Colon (tissue), 2 donors: ENCODE measurements around the gene OR13H1.
"Not testable (repeated sequence)": the region's sequence is repeated elsewhere in the genome, so short reads cannot be mapped to it uniquely, and the experiment has no call there.

Experiments used
- FAIRE-seq: peaks from 2 replicates; lab custom pipeline; 2012; peaks lifted over from hg19 to GRCh38; lab: Jason Lieb, UNC
- donor health status: control.
- donor health status: control.

The OR13H1 gene

GRCh38 chrX:131543774-131544173 is at the start of gene OR13H1:
Gene OR13H1, plus strand, starts transcription at chrX:131544074. Its CDS starts 0 bp downstream, at chrX:131544074.
- no peak for FAIRE-seq

- FAIRE-seq: peak; percentile 33
These were observed 42.3 kb upstream of the OR13H1 start for GRCh38 chrX:131501556-131501955.

- FAIRE-seq: no peak
These were observed 30.5 kb upstream of the OR13H1 start for GRCh38 chrX:131513159-131513914.

GRCh38 chrX:131521824-131522223 is 22.1 kb upstream of the OR13H1 start:
- no peak for FAIRE-seq

GRCh38 chrX:131544218-131544617 is 344 bp downstream of the OR13H1 start:
- FAIRE-seq: no peak

GRCh38 chrX:131549011-131549410 is 5.1 kb downstream of the OR13H1 start:
- FAIRE-seq: no peak

GRCh38 chrX:131552453-131552852 is 8.6 kb downstream of the OR13H1 start:
- not testable (repeated sequence) for FAIRE-seq

- no peak for FAIRE-seq
These were observed 14.7 kb downstream of the OR13H1 start for GRCh38 chrX:131558562-131558961.

- FAIRE-seq: peak; percentile 80
These were observed 20.8 kb downstream of the OR13H1 start for GRCh38 chrX:131564553-131565229.

- FAIRE-seq: no peak
These were observed 22.0 kb downstream of the OR13H1 start for GRCh38 chrX:131565909-131566308.

- peak; percentile 78 for FAIRE-seq
These were observed 27.5 kb downstream of the OR13H1 start for GRCh38 chrX:131571348-131571747.

GRCh38 chrX:131572372-131573014 is 28.6 kb downstream of the OR13H1 start:
- no peak for FAIRE-seq

- no peak for FAIRE-seq
These were observed 33.5 kb downstream of the OR13H1 start for GRCh38 chrX:131577413-131577812.

GRCh38 chrX:131577999-131578734 is 34.3 kb downstream of the OR13H1 start:
- no peak for FAIRE-seq

GRCh38 chrX:131578735-131579367 is 35.0 kb downstream of the OR13H1 start:
- FAIRE-seq: not testable (repeated sequence)

- FAIRE-seq: no peak
These were observed 45.1 kb downstream of the OR13H1 start for GRCh38 chrX:131588995-131589394.
